Liver (tissue), 9 donors: ENCODE measurements around the gene PXDN. TPM values are rescaled to one million over a fixed set of nuclear protein-coding genes. Genes with fewer than 3 reads are reported as not detected.

Experiments
- DNase-seq: peaks from one replicate; pipeline ENCODE4 v3.0.0-alpha.2; 2017; ENCODE audit warnings: low spot score
- H3K27ac ChIP-seq, 2 donors: one replicate each; pipeline ENCODE4 v1.7.0; 2013; ENCODE audit warnings: inconsistent platforms in 2 of 2, low read length in 2 of 2, control low read depth in 1 of 2, low read depth in 1 of 2, mild to moderate bottlenecking in 1 of 2
- H3K27me3 ChIP-seq, 4 donors: one replicate each; pipeline versions ENCODE4 v1.6.1 to v1.7.0; 2013; ENCODE audit warnings: low read length in 3 of 4, inconsistent platforms in 1 of 4, mild to moderate bottlenecking in 1 of 4, moderate library complexity in 1 of 4; ENCODE audit not compliant: control insufficient read depth in 4 of 4, insufficient read depth in 4 of 4
- H3K36me3 ChIP-seq, 4 donors: one replicate each; pipeline versions ENCODE4 v1.6.1 to v1.7.0; 2013; ENCODE audit warnings: low read length in 3 of 4, mild to moderate bottlenecking in 3 of 4, low read depth in 1 of 4, moderate library complexity in 1 of 4; ENCODE audit not compliant: control insufficient read depth in 4 of 4, insufficient read depth in 3 of 4
- H3K4me1 ChIP-seq, 4 donors: one replicate each; pipeline versions ENCODE4 v1.6.1 to v1.7.0; 2013; ENCODE audit warnings: low read length in 3 of 4, mild to moderate bottlenecking in 3 of 4, moderate library complexity in 1 of 4; ENCODE audit not compliant: control insufficient read depth in 4 of 4, insufficient read depth in 4 of 4
- H3K4me3 ChIP-seq, 3 donors: one replicate each; pipeline versions ENCODE4 v1.6.1 to v1.7.0; 2013; ENCODE audit warnings: low read length in 3 of 3, control low read depth in 1 of 3, low read depth in 1 of 3, mild to moderate bottlenecking in 1 of 3
- H3K9ac ChIP-seq, 2 donors: one replicate each; pipeline ENCODE4 v1.7.0; 2013; ENCODE audit warnings: low read length in 2 of 2, mild to moderate bottlenecking in 2 of 2, moderate library complexity in 2 of 2, control low read depth in 1 of 2, low read depth in 1 of 2
- H3K9me3 ChIP-seq, 4 donors: one replicate each; pipeline versions ENCODE4 v1.6.1 to v1.7.0; 2013; ENCODE audit warnings: low read length in 3 of 4; ENCODE audit not compliant: control insufficient read depth in 4 of 4
- ATF3 ChIP-seq: IDR thresholded peaks from 2 replicates; pipeline ENCODE4 v1.6.1; 2016; ENCODE audit warnings: antibody characterized with exemption
- CTCF ChIP-seq: fragments of 150-350 bp; IDR thresholded peaks from 2 replicates; pipeline ENCODE4 v1.5.1; 2017; ENCODE audit warnings: improper control_type of control experiment, low read depth, low read length; ENCODE audit not compliant: missing input control
- EGR1 ChIP-seq, 2 donors: IDR thresholded peaks; 2 replicates each; pipeline ENCODE4 v1.6.1; 2016 to 2018; ENCODE audit warnings: antibody characterized with exemption in 2 of 2, low read depth in 2 of 2
- FOXA2 ChIP-seq: IDR thresholded peaks from 2 replicates; pipeline ENCODE4 v1.6.1; 2016; ENCODE audit warnings: antibody characterized with exemption
- GABPA ChIP-seq, 2 donors: IDR thresholded peaks in 1 of 2; conservative IDR thresholded peaks in 1 of 2; 2 replicates each; pipeline ENCODE4 v1.6.1; 2016; ENCODE audit warnings: antibody characterized with exemption in 2 of 2, mild to moderate bottlenecking in 1 of 2, moderate library complexity in 1 of 2
- HNF4G ChIP-seq: IDR thresholded peaks from 2 replicates; pipeline ENCODE4 v1.6.1; 2016; ENCODE audit warnings: antibody characterized with exemption
- MAX ChIP-seq: IDR thresholded peaks from 2 replicates; pipeline ENCODE4 v1.6.1; 2016; ENCODE audit warnings: antibody characterized with exemption
- NR2F2 ChIP-seq: IDR thresholded peaks from 2 replicates; pipeline ENCODE4 v1.6.1; 2016; ENCODE audit warnings: antibody characterized with exemption
- RAD21 ChIP-seq, 2 donors: IDR thresholded peaks; 2 replicates each; pipeline ENCODE4 v1.6.1; 2016; ENCODE audit warnings: antibody characterized with exemption in 2 of 2, mild to moderate bottlenecking in 2 of 2
- RXRA ChIP-seq, 2 donors: IDR thresholded peaks; 2 replicates each; pipeline ENCODE4 v1.6.1; 2017 to 2018; ENCODE audit warnings: antibody characterized with exemption in 2 of 2, mild to moderate bottlenecking in 1 of 2
- SP1 ChIP-seq: IDR thresholded peaks from 2 replicates; pipeline ENCODE4 v1.6.1; 2018; ENCODE audit warnings: antibody characterized with exemption, mild to moderate bottlenecking
- TAF1 ChIP-seq: conservative IDR thresholded peaks from 2 replicates; pipeline ENCODE4 v1.6.1; 2016; ENCODE audit warnings: antibody characterized with exemption, mild to moderate bottlenecking
- YY1 ChIP-seq: IDR thresholded peaks from 2 replicates; pipeline ENCODE4 v1.6.1; 2016; ENCODE audit warnings: antibody characterized with exemption, mild to moderate bottlenecking
- ZBTB33 ChIP-seq: IDR thresholded peaks from 2 replicates; pipeline ENCODE4 v1.6.1; 2016; ENCODE audit warnings: antibody characterized with exemption
- WGBS: extraction: QIAGEN DNeasy Blood & Tissue Kit; methylation state at CpG from one replicate; pipeline ENCODE4 v1.1.7; 2013; 5-methylcytosine and 5-hydroxymethylcytosine counted together
- polyA plus RNA-seq, 2 donors: library from polyadenylated mRNA; stranded (reverse) in 1 of 2; unstranded in 1 of 2; fragments of 200-250 nt in 1 of 2; fragments of >200 nt in 1 of 2; fragmentation: Nextera tagmentation in 1 of 2; extraction: Ambion mirVana in 1 of 2; gene quantifications; one replicate each; pipeline versions ENCODE4 v1.2.1 to v1.2.3, GENCODE V29; 2013 to 2015
- total RNA-seq, 2 donors: library from RNA; depleted of rRNA; stranded (reverse); fragments of >200 nt; gene quantifications; one replicate each; pipeline ENCODE4 v1.2.3, GENCODE V29; 2014
- TF ChIP-seq, protein P1 (sequence below): IDR thresholded peaks from 2 replicates; pipeline ENCODE4 v1.6.1; 2016; ENCODE audit warnings: antibody characterized with exemption, mild to moderate bottlenecking
- donor health status: healthy.
- donor health status: healthy.
- donor health status: healthy.
- donor health status: healthy.
- donor health status: healthy.

Gene PXDN
- total and polyA plus RNA-seq, 4 donors, result 4.2 to 21.5 (median 16.9) TPM

DNA sequence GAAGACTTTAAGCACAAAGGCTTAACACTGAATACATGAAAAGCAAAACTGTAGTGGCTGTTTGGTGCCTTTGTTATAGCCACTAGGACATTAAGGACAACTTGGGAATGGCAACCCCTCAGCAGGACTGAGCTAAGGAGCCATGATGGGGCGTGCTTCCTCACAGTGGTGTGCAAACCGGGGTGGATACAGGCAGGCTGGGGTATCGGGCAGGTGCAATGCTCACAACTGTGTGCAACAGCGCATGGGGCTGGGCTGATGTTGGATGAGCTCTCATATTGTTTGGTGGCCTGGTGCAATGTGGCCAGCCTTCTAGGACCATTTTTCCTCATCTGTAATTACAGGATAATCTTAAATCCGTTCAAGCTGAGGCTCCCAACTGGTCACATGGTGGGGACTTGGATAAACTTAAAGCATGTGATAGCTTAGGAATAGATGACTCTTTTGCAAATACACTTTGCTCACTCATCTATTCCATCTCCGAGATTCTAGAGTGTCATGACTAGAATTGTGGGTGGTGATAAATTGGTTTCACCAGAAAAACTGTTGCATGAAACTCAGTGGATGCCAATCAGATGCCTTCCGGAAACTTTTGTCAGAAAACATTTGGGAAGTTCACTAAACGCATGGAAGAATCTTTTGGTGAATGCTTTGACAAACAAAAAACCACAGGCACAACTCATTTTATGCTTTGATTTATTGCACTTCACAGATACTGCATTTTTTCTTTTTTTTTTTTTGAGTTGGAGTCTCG lies 116.5 kb downstream of the PXDN start:
- Histone ChIP-seq H3K4me3 (no peak overlapping the region), H3K27me3 (no peaks in the 10 kb centered on the region), H3K4me1 (no peaks in the 10 kb centered on the region), H3K27ac (no peak overlapping the region), H3K9me3 (no peaks in the 10 kb centered on the region), H3K36me3 (no peaks in the 10 kb centered on the region), H3K9ac (no peak overlapping the region)
- 77% methylated on average over 9 of the region's 9 CpGs for WGBS
- no peak for TF ChIP-seq HNF4G
- no peak for DNase-seq

- TF ChIP-seq FOXA2 (no peak), RXRA (IDR thresholded peaks at IDR 0.05) (no peak), MAX (no peak), TAF1 (no peak), ZBTB33 (no peak), NR2F2 (no peak), SP1 (no peak), EGR1 (IDR thresholded peaks at IDR 0.05; ENCODE audit: low read depth in 2 of 2) (no peak), HNF4G (no peak), YY1 (no peak)
- TF ChIP-seq, protein P1, sequence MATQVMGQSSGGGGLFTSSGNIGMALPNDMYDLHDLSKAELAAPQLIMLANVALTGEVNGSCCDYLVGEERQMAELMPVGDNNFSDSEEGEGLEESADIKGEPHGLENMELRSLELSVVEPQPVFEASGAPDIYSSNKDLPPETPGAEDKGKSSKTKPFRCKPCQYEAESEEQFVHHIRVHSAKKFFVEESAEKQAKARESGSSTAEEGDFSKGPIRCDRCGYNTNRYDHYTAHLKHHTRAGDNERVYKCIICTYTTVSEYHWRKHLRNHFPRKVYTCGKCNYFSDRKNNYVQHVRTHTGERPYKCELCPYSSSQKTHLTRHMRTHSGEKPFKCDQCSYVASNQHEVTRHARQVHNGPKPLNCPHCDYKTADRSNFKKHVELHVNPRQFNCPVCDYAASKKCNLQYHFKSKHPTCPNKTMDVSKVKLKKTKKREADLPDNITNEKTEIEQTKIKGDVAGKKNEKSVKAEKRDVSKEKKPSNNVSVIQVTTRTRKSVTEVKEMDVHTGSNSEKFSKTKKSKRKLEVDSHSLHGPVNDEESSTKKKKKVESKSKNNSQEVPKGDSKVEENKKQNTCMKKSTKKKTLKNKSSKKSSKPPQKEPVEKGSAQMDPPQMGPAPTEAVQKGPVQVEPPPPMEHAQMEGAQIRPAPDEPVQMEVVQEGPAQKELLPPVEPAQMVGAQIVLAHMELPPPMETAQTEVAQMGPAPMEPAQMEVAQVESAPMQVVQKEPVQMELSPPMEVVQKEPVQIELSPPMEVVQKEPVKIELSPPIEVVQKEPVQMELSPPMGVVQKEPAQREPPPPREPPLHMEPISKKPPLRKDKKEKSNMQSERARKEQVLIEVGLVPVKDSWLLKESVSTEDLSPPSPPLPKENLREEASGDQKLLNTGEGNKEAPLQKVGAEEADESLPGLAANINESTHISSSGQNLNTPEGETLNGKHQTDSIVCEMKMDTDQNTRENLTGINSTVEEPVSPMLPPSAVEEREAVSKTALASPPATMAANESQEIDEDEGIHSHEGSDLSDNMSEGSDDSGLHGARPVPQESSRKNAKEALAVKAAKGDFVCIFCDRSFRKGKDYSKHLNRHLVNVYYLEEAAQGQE, result no peak
- Histone ChIP-seq H3K27ac (no peak overlapping the region), H3K27me3 (no peaks in the 10 kb centered on the region), H3K9ac (no peak overlapping the region), H3K4me1 (no peaks in the 10 kb centered on the region), H3K9me3 (no peaks in the 10 kb centered on the region), H3K36me3 (no peaks in the 10 kb centered on the region), H3K4me3 (no peak overlapping the region)
- DNase-seq, result no peak
- WGBS, result 77% methylated on average over 8 of the region's 8 CpGs
Measured at GRCh38 chr2:1626271-1626681, 118.0 kb downstream of the PXDN start.

DNA sequence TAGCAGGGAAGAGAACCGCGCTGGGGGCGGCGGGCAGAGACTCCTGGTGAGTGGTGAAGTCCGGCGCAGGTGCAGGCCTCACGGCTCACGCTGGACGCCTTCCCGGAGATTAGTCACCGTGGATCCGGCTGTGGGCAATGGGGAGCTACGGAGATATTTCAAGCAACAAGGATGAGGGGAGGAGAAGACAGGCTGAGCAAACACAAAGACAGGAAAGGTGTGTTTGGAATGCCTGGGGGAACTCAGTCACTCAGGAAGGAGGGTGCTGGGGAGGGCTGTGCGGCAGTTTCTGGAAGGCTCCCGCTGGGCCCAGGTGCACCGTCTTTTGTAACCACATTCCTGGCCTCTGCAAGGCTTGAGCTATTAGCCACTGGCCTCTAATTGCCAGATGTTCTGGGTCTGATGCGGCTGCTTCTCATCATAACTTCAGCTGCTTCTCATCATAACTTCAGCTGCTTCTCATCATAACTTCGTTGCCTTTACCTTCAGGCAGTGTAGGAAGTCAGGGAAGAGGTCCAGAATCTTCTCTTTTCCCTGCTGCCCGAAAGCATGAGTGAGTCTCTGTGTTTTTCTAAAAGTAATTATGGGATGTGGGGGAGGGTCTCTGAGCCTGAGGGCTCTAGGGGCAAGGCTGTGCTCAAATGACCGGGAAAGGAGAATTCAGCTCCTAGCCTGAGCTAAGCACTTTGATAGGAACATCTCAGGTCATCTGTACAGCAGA lies 118.9 kb downstream of the PXDN start:
- no peaks in the 10 kb centered on the region for H3K9me3 ChIP-seq
- H3K27ac ChIP-seq, result no peak overlapping the region
- DNase-seq, result no peak
- H3K4me1 ChIP-seq, result no peaks in the 10 kb centered on the region
- 56% methylated on average over 20 of the region's 20 CpGs for WGBS
- no peaks in the 10 kb centered on the region for H3K27me3 ChIP-seq
- H3K4me3 ChIP-seq, result no peak overlapping the region
- H3K9ac ChIP-seq, result no peak overlapping the region
- no peaks in the 10 kb centered on the region for H3K36me3 ChIP-seq
- TF ChIP-seq ATF3 (no peak), FOXA2 (no peak), RXRA (IDR thresholded peaks at IDR 0.05) (no peak), RAD21 (IDR thresholded peaks at IDR 0.05) (no peak), HNF4G (no peak), GABPA (IDR thresholded peaks at IDR 0.05 in 1 of 2, conservative IDR thresholded peaks at IDR 0.05 in 1 of 2) (no peak), EGR1 (IDR thresholded peaks at IDR 0.05; ENCODE audit: low read depth in 2 of 2) (no peak), TAF1 (no peak), CTCF (no peak)
